ENCODE data around the gene HOXA7. TPM values are rescaled to one million over a fixed set of nuclear protein-coding genes. Genes with fewer than 3 reads are reported as not detected.

HOXA7 gene
- polyA plus RNA-seq, 1 of the 3 experiments (the other 2 are of a cell fraction): not detected

GRCh38 chr7:27204851-27205322, 48.4 kb upstream of the HOXA7 start:
- no peak overlapping the region; a peak in 1 of 4 replicates for H3K4me3 ChIP-seq (ENCODE audit: low read depth in 2 of 2, low read length in 1 of 2)
- H3K4me2 ChIP-seq: peak overlapping the region; percentile 38; the same call in 1 of the 2 replicates

More at GRCh38 chr7:27204851-27205322, 48.4 kb upstream of the HOXA7 start:
- peaks cover 6% of the 10 kb centered on the region; the same call in 1 of the 2 replicates for H4K20me1 ChIP-seq (ENCODE audit: insufficient read depth)
- ChIA-PET POLR2A (no interaction called here), CTCF (interaction anchor here (0.9 to 7.3 kb wide), 9 partner anchors 9 to 892 kb away, joined by 3 to 37 read pairs (median 4); no protein-coding TSS in a partner anchor)
- H3K9ac ChIP-seq: no peak overlapping the region
- no peaks in the 10 kb centered on the region for H3K79me2 ChIP-seq (ENCODE audit: insufficient read depth)
- TF ChIP-seq TCF12 (IDR thresholded peaks at IDR 0.05): no peak
- TF ChIP-seq SMC3 (IDR thresholded peaks at IDR 0.05; ENCODE audit: low read depth, low read length): no peak
- no peak for TF ChIP-seq FOXJ3 (CRISPR knock-in tag; IDR thresholded peaks at IDR 0.05)
- TF ChIP-seq RFX5 (IDR thresholded peaks at IDR 0.05; ENCODE audit: low read length): no peak
- no peak for TF ChIP-seq SIN3A (IDR thresholded peaks at IDR 0.05; ENCODE audit: borderline replicate concordance, low read depth, low read length)
- no peak for TF ChIP-seq TAF1 (IDR thresholded peaks at IDR 0.05; ENCODE audit: borderline replicate concordance, low read depth, low read length)
- TF ChIP-seq RAD21 (IDR thresholded peaks at IDR 0.05; ENCODE audit: low read length): no peak
- TF ChIP-seq GABPA (IDR thresholded peaks at IDR 0.05; ENCODE audit: low read depth): no peak
- no peak for TF ChIP-seq MEF2A (IDR thresholded peaks at IDR 0.05; ENCODE audit: borderline replicate concordance, low read depth)
- TF ChIP-seq IRF3 (IDR thresholded peaks at IDR 0.05; ENCODE audit: low read depth, low read length): no peak
- no peak for TF ChIP-seq EZH2phosphoT487 (IDR thresholded peaks at IDR 0.05; ENCODE audit: borderline replicate concordance, low read depth)
- TF ChIP-seq MAX (IDR thresholded peaks at IDR 0.05; ENCODE audit: low read depth): no peak
- no peak for TF ChIP-seq GATA2 (CRISPR knock-in tag; IDR thresholded peaks at IDR 0.05)
- no peak for TF ChIP-seq TEAD4 (IDR thresholded peaks at IDR 0.05; ENCODE audit: borderline replicate concordance, insufficient read depth)
- no peak for TF ChIP-seq USF1 (IDR thresholded peaks at IDR 0.05; ENCODE audit: borderline replicate concordance, low read depth)
- TF ChIP-seq, protein P1, sequence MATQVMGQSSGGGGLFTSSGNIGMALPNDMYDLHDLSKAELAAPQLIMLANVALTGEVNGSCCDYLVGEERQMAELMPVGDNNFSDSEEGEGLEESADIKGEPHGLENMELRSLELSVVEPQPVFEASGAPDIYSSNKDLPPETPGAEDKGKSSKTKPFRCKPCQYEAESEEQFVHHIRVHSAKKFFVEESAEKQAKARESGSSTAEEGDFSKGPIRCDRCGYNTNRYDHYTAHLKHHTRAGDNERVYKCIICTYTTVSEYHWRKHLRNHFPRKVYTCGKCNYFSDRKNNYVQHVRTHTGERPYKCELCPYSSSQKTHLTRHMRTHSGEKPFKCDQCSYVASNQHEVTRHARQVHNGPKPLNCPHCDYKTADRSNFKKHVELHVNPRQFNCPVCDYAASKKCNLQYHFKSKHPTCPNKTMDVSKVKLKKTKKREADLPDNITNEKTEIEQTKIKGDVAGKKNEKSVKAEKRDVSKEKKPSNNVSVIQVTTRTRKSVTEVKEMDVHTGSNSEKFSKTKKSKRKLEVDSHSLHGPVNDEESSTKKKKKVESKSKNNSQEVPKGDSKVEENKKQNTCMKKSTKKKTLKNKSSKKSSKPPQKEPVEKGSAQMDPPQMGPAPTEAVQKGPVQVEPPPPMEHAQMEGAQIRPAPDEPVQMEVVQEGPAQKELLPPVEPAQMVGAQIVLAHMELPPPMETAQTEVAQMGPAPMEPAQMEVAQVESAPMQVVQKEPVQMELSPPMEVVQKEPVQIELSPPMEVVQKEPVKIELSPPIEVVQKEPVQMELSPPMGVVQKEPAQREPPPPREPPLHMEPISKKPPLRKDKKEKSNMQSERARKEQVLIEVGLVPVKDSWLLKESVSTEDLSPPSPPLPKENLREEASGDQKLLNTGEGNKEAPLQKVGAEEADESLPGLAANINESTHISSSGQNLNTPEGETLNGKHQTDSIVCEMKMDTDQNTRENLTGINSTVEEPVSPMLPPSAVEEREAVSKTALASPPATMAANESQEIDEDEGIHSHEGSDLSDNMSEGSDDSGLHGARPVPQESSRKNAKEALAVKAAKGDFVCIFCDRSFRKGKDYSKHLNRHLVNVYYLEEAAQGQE (IDR thresholded peaks at IDR 0.05; ENCODE audit: low read depth, low read length): no peak
- no peak for TF ChIP-seq EP300 (IDR thresholded peaks at IDR 0.05; ENCODE audit: borderline replicate concordance in 1 of 2, low read depth in 1 of 2, low read length in 1 of 2)
- TF ChIP-seq RXRA (IDR thresholded peaks at IDR 0.05; ENCODE audit: borderline replicate concordance, low read depth): no peak
- WGBS (ENCODE audit: low lambda C conversion rate): 32% methylated on average over 32 of the region's 41 CpGs
- no peaks in the 10 kb centered on the region for H3K9me3 ChIP-seq
- H3K9me2 ChIP-seq: no peaks in the 10 kb centered on the region
- H3K27me3 ChIP-seq (ENCODE audit: insufficient read depth): peaks cover 95% of the 10 kb centered on the region
- H2AFZ ChIP-seq (ENCODE audit: low read depth): no peak overlapping the region
- no peak overlapping the region for H3K27ac ChIP-seq (ENCODE audit: low read depth in 2 of 2, low read length in 1 of 2)
- DNase-seq: no peak
- no peaks in the 10 kb centered on the region for H3K36me3 ChIP-seq (replicated peaks in 1 of 2; ENCODE audit: control insufficient read depth in 1 of 2, insufficient read depth in 2 of 2, low read length in 1 of 2)
- no peaks in the 10 kb centered on the region for H3F3A ChIP-seq (replicated peaks; ENCODE audit: insufficient read depth)
- peaks cover 0 to 7% of the 10 kb centered on the region in 2 experiments; a peak in 1 of 4 replicates for H3K4me1 ChIP-seq (ENCODE audit: control insufficient read depth in 1 of 2, insufficient read depth in 2 of 2, low read depth in 1 of 2, low read length in 1 of 2)

Data from SK-N-SH (cell line).